KMS-11 (cell line): Measurements from ENCODE around the gene LYRM9.

ENCODE experiments used
- H2AFZ ChIP-seq: fragments of 200-600 bp; sonication (generic); 2 replicates; pipeline ENCODE4 v1.6.1; 2016; ENCODE audit warnings: antibody characterized with exemption, mixed run types, low read depth
- H3K27ac ChIP-seq: fragments of 200-600 bp; sonication (generic); 2 replicates; pipeline ENCODE4 v1.6.1; 2016; ENCODE audit warnings: mild to moderate bottlenecking, mixed run types
- H3K27me3 ChIP-seq: fragments of 200-600 bp; sonication (generic); 2 replicates; pipeline ENCODE4 v1.6.1; 2017; ENCODE audit warnings: mild to moderate bottlenecking, low read depth, mixed run types, moderate library complexity; ENCODE audit not compliant: insufficient read depth
- H3K36me3 ChIP-seq: fragments of 200-600 bp; sonication (generic); 2 replicates; pipeline ENCODE4 v1.6.1; 2017; ENCODE audit warnings: mild to moderate bottlenecking, mixed run types; ENCODE audit not compliant: insufficient read depth
- H3K4me1 ChIP-seq: fragments of 200-600 bp; sonication (generic); 2 replicates; pipeline ENCODE4 v1.6.1; 2016; ENCODE audit warnings: mild to moderate bottlenecking, low read depth, mixed run types; ENCODE audit not compliant: poor library complexity, severe bottlenecking
- H3K4me2 ChIP-seq: fragments of 200-600 bp; sonication (generic); 2 replicates; pipeline ENCODE4 v1.7.0; 2016; ENCODE audit warnings: mild to moderate bottlenecking, mixed run types
- H3K4me3 ChIP-seq: fragments of 200-600 bp; sonication (generic); IDR thresholded peaks from 2 replicates; pipeline ENCODE4 v1.6.1; 2017; ENCODE audit warnings: low read depth, low read length, mixed read lengths; ENCODE audit not compliant: insufficient read depth
- H3K79me2 ChIP-seq: fragments of 200-600 bp; sonication (generic); 2 replicates; pipeline ENCODE4 v1.6.1; 2016; ENCODE audit warnings: low read depth, mixed run types; ENCODE audit not compliant: insufficient read depth
- H3K9ac ChIP-seq: fragments of 200-600 bp; sonication (generic); 2 replicates; pipeline ENCODE4 v1.6.1; 2016; ENCODE audit warnings: mild to moderate bottlenecking, mixed run types
- H4K20me1 ChIP-seq: fragments of 200-600 bp; sonication (generic); 2 replicates; pipeline ENCODE4 v1.6.1; 2016; ENCODE audit warnings: mild to moderate bottlenecking, mixed run types; ENCODE audit not compliant: insufficient read depth
- CTCF ChIP-seq: fragments of 200-600 bp; sonication (generic); conservative IDR thresholded peaks from 2 replicates; pipeline ENCODE4 v1.6.1; 2017; ENCODE audit warnings: low read depth, mild to moderate bottlenecking, antibody characterized with exemption, low read length, moderate library complexity, mixed read lengths

The LYRM9 gene

GRCh38 chr17:27905447-27906225, 12.5 kb upstream of the LYRM9 start:
- H3K79me2 ChIP-seq, result no peaks in the 10 kb centered on the region
- H3K9ac ChIP-seq, result no peak overlapping the region
- H3K4me1 ChIP-seq, result no peaks in the 10 kb centered on the region
- H3K36me3 ChIP-seq, result no peaks in the 10 kb centered on the region
- no peak for TF ChIP-seq CTCF
- H3K27ac ChIP-seq, result no peak overlapping the region
- H3K27me3 ChIP-seq, result no peaks in the 10 kb centered on the region
- no peak overlapping the region for H2AFZ ChIP-seq
- H3K4me3 ChIP-seq, result no peak overlapping the region
- no peak overlapping the region for H3K4me2 ChIP-seq
- no peaks in the 10 kb centered on the region for H4K20me1 ChIP-seq

- no peak for TF ChIP-seq CTCF
- H2AFZ ChIP-seq, result no peak overlapping the region
- H3K4me2 ChIP-seq, result no peak overlapping the region
Measured at GRCh38 chr17:27904534-27905446, 11.6 kb upstream of the LYRM9 start.

GRCh38 chr17:27904114-27904513, 10.9 kb upstream of the LYRM9 start:
- no peaks in the 10 kb centered on the region for H3K27me3 ChIP-seq
- no peak overlapping the region for H2AFZ ChIP-seq
- H3K4me2 ChIP-seq, result no peak overlapping the region
- no peak overlapping the region for H3K9ac ChIP-seq
- H3K4me1 ChIP-seq, result no peaks in the 10 kb centered on the region
- no peaks in the 10 kb centered on the region for H3K79me2 ChIP-seq
- TF ChIP-seq CTCF, result no peak
- no peak overlapping the region for H3K27ac ChIP-seq
- no peak overlapping the region for H3K4me3 ChIP-seq
- no peaks in the 10 kb centered on the region for H4K20me1 ChIP-seq
- no peaks in the 10 kb centered on the region for H3K36me3 ChIP-seq

More at GRCh38 chr17:27904534-27905446, 11.6 kb upstream of the LYRM9 start:
- H3K4me3 ChIP-seq, result no peak overlapping the region
- H3K79me2 ChIP-seq, result no peaks in the 10 kb centered on the region
- no peaks in the 10 kb centered on the region for H3K36me3 ChIP-seq
- H3K9ac ChIP-seq, result no peak overlapping the region
- H3K27ac ChIP-seq, result no peak overlapping the region
- H3K27me3 ChIP-seq, result no peaks in the 10 kb centered on the region
- H4K20me1 ChIP-seq, result no peaks in the 10 kb centered on the region
- H3K4me1 ChIP-seq, result no peaks in the 10 kb centered on the region

- H3K4me2 ChIP-seq, result no peak overlapping the region
- no peaks in the 10 kb centered on the region for H4K20me1 ChIP-seq
- H3K36me3 ChIP-seq, result no peaks in the 10 kb centered on the region
- H3K27me3 ChIP-seq, result no peaks in the 10 kb centered on the region
- no peak overlapping the region for H3K9ac ChIP-seq
- H3K27ac ChIP-seq, result no peak overlapping the region
- no peak overlapping the region for H3K4me3 ChIP-seq
- TF ChIP-seq CTCF, result no peak
- H3K4me1 ChIP-seq, result no peaks in the 10 kb centered on the region
- H2AFZ ChIP-seq, result no peak overlapping the region
- no peaks in the 10 kb centered on the region for H3K79me2 ChIP-seq
Measured at GRCh38 chr17:27899525-27899924, 6.4 kb upstream of the LYRM9 start.
